Vagina (tissue), 2 donors: ENCODE data around the gene CAPN12. TPM values are rescaled to one million over a fixed set of nuclear protein-coding genes. Genes with fewer than 3 reads are reported as not detected.
"Not testable (repeated sequence)": the region's sequence is repeated elsewhere in the genome, so short reads cannot be mapped to it uniquely, and the experiment has no call there.

Source experiments
- DNase-seq, 2 donors: peaks; one replicate each; pipeline ENCODE4 v3.0.0-alpha.2; 2017; ENCODE audit errors: extremely low spot score in 2 of 2
- H3K27ac ChIP-seq: fragments of 200-600 bp; sonication (generic); one replicate; pipeline ENCODE4 v1.5.1; 2019
- H3K27me3 ChIP-seq: fragments of 200-600 bp; sonication (generic); one replicate; pipeline ENCODE4 v1.5.1; 2019
- H3K36me3 ChIP-seq, 2 donors: fragments of 200-600 bp; sonication (generic); one replicate each; pipeline ENCODE4 v1.5.1; 2017 to 2019
- H3K4me1 ChIP-seq: fragments of 200-600 bp; sonication (generic); one replicate; pipeline ENCODE4 v1.5.1; 2019
- H3K4me3 ChIP-seq, 2 donors: fragments of 200-600 bp; sonication (generic); 1 replicate in 1 of 2; 2 replicates in 1 of 2; pipeline ENCODE4 v1.5.1; 2016 to 2019
- H3K9me3 ChIP-seq: fragments of 200-600 bp; sonication (generic); one replicate; pipeline ENCODE4 v1.5.1; 2019
- POLR2A ChIP-seq, 2 donors: fragments of 450-650 bp; IDR thresholded peaks; one replicate each; pipeline ENCODE4 v1.6.1; 2017; ENCODE audit warnings: antibody characterized with exemption in 2 of 2, mild to moderate bottlenecking in 2 of 2, moderate library complexity in 2 of 2
- POLR2AphosphoS5 ChIP-seq, 2 donors: sonication (generic); formaldehyde crosslinking; IDR thresholded peaks; one replicate each; pipeline ENCODE4 v1.9.0; 2017; ENCODE audit warnings: antibody characterized with exemption in 2 of 2, mild to moderate bottlenecking in 2 of 2, low read depth in 1 of 2; ENCODE audit not compliant: insufficient read depth in 1 of 2
- intact Hi-C: fragments of 100-400 bp; cut with DNase I; formaldehyde crosslinking; loops from one replicate; pipeline ENCODE4 v1.15.1; 2023
- total RNA-seq: library from RNA; depleted of rRNA; stranded (reverse); fragments of >200 nt; gene quantifications from one replicate; pipeline ENCODE4 v1.2.3, GENCODE V29; 2016
- TF ChIP-seq, protein P1 (sequence below), 3 experiments: fragments of 450-650 bp in 2 of 3; fragments of 200-600 bp in 1 of 3; sonication (generic) in 1 of 3; IDR thresholded peaks; one replicate each; pipeline ENCODE4 v1.5.1; 2017 to 2019; ENCODE audit warnings: antibody characterized with exemption in 3 of 3, mild to moderate bottlenecking in 2 of 3, moderate library complexity in 2 of 3

The CAPN12 gene
- total RNA-seq, 1 donor from 2014 or later = 9.6 TPM

DNA sequence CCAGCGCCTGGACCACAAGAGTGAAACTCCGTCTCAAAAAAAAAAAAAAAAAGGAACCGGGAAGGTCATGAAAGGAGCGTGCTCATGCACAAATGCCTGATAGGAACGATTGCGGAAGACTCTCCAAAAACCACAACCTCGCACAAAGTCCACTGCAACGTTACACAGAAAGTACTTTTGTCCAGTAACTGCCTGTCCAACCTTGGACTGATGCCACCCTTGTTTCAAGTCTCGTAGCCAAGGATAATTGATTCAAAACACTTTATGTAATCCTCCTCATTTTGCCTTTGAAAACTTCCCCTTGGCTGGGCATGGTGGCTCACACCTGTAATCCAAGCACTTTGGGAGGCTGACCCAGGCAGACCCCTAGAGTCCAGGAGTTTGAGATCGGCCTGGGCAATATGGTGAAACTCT lies 15.3 kb upstream of the CAPN12 start:
- no peaks in the 10 kb centered on the region for H3K9me3 ChIP-seq
- H3K27me3 ChIP-seq = no peaks in the 10 kb centered on the region
- TF ChIP-seq, protein P1, sequence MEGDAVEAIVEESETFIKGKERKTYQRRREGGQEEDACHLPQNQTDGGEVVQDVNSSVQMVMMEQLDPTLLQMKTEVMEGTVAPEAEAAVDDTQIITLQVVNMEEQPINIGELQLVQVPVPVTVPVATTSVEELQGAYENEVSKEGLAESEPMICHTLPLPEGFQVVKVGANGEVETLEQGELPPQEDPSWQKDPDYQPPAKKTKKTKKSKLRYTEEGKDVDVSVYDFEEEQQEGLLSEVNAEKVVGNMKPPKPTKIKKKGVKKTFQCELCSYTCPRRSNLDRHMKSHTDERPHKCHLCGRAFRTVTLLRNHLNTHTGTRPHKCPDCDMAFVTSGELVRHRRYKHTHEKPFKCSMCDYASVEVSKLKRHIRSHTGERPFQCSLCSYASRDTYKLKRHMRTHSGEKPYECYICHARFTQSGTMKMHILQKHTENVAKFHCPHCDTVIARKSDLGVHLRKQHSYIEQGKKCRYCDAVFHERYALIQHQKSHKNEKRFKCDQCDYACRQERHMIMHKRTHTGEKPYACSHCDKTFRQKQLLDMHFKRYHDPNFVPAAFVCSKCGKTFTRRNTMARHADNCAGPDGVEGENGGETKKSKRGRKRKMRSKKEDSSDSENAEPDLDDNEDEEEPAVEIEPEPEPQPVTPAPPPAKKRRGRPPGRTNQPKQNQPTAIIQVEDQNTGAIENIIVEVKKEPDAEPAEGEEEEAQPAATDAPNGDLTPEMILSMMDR (IDR thresholded peaks at IDR 0.05) = no peak
- TF ChIP-seq POLR2A (IDR thresholded peaks at IDR 0.05) (no peak), POLR2AphosphoS5 (IDR thresholded peaks at IDR 0.05; ENCODE audit: insufficient read depth in 1 of 2, low read depth in 1 of 2) (no peak)
- H3K36me3 ChIP-seq = no peaks in the 10 kb centered on the region
- no peak overlapping the region for H3K27ac ChIP-seq
- DNase-seq = no peak
- intact Hi-C loops = no loop called here
- no peak overlapping the region for H3K4me3 ChIP-seq
- H3K4me1 ChIP-seq = no peaks in the 10 kb centered on the region

DNA sequence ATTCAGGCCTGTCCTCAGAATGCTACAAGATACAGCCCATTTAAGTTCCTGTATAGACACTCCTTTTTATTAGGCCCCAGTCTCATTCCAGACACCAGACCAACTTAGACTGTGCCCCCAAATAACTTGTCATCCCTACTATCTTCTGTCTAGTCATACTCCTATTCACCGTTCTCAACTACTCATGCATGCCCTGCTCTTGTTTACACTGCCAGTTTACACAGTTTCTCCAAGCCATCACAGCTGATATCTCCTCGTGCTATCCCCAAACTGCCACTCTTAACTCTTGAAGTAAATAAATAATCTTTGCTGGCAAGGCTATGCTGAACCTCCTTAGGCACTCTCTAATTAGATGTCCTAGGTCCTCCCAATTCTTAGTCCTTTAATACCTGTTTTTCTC lies 9.9 kb upstream of the CAPN12 start:
- H3K9me3 ChIP-seq, intact Hi-C loops, H3K27ac ChIP-seq, H3K36me3 ChIP-seq, H3K4me3 ChIP-seq, DNase-seq, H3K27me3 ChIP-seq, H3K4me1 ChIP-seq: not testable (repeated sequence)

DNA sequence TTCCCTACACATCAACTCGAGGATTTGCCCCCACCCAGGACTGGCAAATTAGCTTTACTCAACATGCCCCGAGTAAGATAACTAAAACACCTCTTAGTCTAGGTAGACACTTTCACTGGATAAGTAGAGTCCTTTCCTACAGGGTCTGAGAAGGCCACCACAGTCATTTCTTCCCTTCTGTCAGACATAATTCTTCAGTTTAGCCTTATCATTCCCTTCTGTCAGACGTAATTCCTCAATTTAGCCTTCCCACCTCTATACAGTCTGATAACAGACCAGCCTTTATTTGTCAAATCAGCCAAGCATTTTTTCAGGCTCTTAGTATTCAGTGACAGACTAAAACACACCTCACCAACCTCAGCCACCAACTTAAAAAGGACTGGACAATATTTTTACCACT lies 9.5 kb upstream of the CAPN12 start:
- H3K4me1 ChIP-seq, H3K27ac ChIP-seq, H3K9me3 ChIP-seq, H3K36me3 ChIP-seq, H3K4me3 ChIP-seq, intact Hi-C loops, H3K27me3 ChIP-seq, DNase-seq: not testable (repeated sequence)

DNA sequence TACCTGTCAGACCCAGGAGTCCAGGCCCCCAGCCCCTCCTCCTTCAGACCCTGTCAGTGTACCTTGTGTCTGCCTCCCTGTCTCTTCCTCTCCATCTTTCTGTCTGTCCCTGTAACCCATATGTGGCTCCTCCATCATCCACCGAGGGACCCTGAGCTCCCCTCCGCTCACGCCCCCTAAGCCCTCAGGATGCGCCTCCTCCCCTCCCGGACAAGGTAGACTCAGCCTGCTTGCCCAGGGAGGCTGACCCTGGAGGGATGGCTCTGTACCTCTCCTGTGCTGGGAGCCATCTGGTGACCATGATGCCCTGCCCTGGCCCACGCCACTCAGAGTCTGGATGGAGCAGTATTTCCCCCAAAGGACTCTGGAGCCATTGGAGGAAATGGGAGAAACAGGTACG lies 1.0 kb upstream of the CAPN12 start:
- H3K27me3 ChIP-seq = no peaks in the 10 kb centered on the region
- intact Hi-C loops = no loop called here
- H3K36me3 ChIP-seq = no peaks in the 10 kb centered on the region
- H3K9me3 ChIP-seq = no peaks in the 10 kb centered on the region
- H3K4me3 ChIP-seq = no peak overlapping the region
- H3K27ac ChIP-seq = no peak overlapping the region
- TF ChIP-seq POLR2A (IDR thresholded peaks at IDR 0.05) (no peak), POLR2AphosphoS5 (IDR thresholded peaks at IDR 0.05; ENCODE audit: insufficient read depth in 1 of 2, low read depth in 1 of 2) (no peak)
- TF ChIP-seq, protein P1 (IDR thresholded peaks at IDR 0.05) = no peak
- no peak for DNase-seq
- no peaks in the 10 kb centered on the region for H3K4me1 ChIP-seq

DNA sequence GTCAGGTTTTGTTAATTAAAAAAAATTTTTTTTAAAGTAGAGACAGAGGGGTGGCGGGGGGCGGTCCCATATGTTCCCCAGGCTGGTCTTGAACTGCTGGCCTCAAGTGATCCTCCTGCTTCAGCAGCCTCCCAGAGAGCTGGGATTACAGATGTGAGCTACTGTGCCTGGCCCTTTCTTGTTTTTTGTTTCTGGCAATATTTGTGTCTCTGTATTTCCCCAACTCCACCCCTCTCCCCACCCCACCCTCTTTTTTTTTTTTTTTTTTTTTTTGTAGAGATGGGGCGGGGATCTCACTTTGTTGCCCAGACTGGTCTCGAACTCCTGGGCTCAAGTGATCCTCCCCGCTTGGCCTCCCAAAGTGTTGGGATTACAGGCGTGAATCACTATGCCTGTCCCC lies 600 bp upstream of the CAPN12 start:
- Histone ChIP-seq H3K9me3 (no peaks in the 10 kb centered on the region), H3K27me3 (no peaks in the 10 kb centered on the region), H3K27ac (no peak overlapping the region), H3K36me3 (no peaks in the 10 kb centered on the region), H3K4me3 (no peak overlapping the region), H3K4me1 (peaks cover 4% of the 10 kb centered on the region)
- no peak for DNase-seq
- intact Hi-C loops = no loop called here
- TF ChIP-seq POLR2A (IDR thresholded peaks at IDR 0.05) = no peak
- no peak for TF ChIP-seq POLR2AphosphoS5 (IDR thresholded peaks at IDR 0.05; ENCODE audit: insufficient read depth in 1 of 2, low read depth in 1 of 2)
- TF ChIP-seq, protein P1 (IDR thresholded peaks at IDR 0.05) = no peak

DNA sequence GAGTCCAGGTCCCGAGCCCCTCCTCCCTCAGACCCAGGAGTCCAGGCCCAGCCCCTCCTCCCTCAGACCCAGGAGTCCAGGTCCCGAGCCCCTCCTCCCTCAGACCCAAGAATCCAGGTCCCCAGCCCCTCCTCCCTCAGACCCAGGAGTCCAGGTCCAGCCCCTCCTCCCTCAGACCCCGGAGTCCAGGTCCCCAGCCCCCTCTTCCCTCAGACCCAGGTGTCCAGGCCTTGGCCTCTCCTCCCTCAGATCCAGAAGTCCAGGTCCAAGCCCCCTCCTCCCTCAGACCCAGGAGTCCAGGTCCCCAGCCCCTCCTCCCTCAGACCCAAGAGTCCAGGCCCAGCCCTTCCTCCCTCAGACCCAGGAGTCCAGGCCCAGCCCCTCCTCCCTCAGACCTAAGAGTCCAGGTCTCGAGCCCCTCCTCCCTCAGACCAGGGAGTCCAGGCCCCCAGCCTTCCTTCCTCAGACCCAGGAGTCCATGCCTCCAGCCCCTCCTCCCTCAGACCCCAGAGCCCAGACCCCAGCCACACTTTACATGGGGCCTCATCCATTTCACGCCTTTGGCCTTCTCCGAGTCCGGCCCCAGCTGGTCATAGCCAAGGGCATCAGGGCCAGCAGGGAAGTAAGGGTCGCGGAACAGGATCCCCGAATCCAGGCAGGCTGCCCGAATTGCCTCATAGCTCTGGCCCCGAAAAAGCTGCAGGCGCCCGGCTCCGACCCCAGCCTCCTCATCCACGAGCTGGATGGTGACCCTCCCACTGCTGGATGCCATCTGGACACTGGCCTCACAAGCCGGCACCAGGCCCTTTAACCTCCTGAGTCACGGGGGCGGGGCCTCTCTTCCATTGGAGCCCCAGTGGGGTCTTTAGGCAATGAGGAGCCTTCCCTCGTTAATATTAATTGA lies 628 bp downstream of the CAPN12 start:
- intact Hi-C loops = no loop called here
- Histone ChIP-seq H3K4me1 (peaks cover 9% of the 10 kb centered on the region), H3K36me3 (no peaks in the 10 kb centered on the region), H3K4me3 (no peak overlapping the region), H3K27me3 (no peaks in the 10 kb centered on the region), H3K9me3 (no peaks in the 10 kb centered on the region), H3K27ac (no peak overlapping the region)
- no peak for DNase-seq
- TF ChIP-seq POLR2A (IDR thresholded peaks at IDR 0.05) = no peak
- TF ChIP-seq, protein P1 (IDR thresholded peaks at IDR 0.05) = no peak
- no peak for TF ChIP-seq POLR2AphosphoS5 (IDR thresholded peaks at IDR 0.05; ENCODE audit: insufficient read depth in 1 of 2, low read depth in 1 of 2)
